Upper lobe of left lung (tissue), 4 donors: Measurements from ENCODE around the gene AIF1.

Experiments used
- POLR2A ChIP-seq, 4 donors: fragments of 450-650 bp; IDR thresholded peaks; one replicate each; pipeline ENCODE4 v1.5.1; 2016 to 2017; ENCODE audit warnings: antibody characterized with exemption in 4 of 4, mild to moderate bottlenecking in 2 of 4
- POLR2AphosphoS5 ChIP-seq, 2 donors: sonication (generic); formaldehyde crosslinking; IDR thresholded peaks; one replicate each; pipeline ENCODE4 v1.5.1; 2017; ENCODE audit warnings: antibody characterized with exemption in 2 of 2
- TF ChIP-seq, protein P1 (sequence below), 6 experiments: fragments of 450-650 bp in 4 of 6; fragments of 200-600 bp in 2 of 6; sonication (generic) in 2 of 6; IDR thresholded peaks; one replicate each; pipeline ENCODE4 v1.5.1; 2016 to 2019; ENCODE audit warnings: antibody characterized with exemption in 6 of 6

DNA sequence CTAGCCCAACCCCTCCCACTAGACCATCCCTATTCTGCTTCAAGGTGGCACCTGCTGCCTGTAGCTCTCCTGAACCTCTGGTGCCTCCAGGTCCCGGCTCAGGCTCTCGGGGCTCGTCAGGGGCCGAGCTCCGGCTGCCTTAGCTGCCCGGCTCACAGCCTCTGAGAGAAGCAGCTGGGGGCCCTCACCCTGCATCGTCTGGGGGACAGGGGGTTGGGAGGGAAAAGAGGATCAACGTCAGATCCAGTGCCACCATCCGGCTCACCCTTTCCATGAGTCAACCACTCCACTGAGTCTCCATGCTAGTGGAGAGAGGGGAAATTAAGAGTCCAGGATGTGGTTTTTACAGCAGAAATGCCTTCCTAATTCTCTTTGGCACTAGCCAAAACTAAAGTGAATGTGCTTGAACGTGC, 24.4 kb downstream of the AIF1 start:
- TF ChIP-seq POLR2AphosphoS5 (IDR thresholded peaks at IDR 0.05) (no peak), POLR2A (IDR thresholded peaks at IDR 0.05) (no peak)
- TF ChIP-seq, protein P1, sequence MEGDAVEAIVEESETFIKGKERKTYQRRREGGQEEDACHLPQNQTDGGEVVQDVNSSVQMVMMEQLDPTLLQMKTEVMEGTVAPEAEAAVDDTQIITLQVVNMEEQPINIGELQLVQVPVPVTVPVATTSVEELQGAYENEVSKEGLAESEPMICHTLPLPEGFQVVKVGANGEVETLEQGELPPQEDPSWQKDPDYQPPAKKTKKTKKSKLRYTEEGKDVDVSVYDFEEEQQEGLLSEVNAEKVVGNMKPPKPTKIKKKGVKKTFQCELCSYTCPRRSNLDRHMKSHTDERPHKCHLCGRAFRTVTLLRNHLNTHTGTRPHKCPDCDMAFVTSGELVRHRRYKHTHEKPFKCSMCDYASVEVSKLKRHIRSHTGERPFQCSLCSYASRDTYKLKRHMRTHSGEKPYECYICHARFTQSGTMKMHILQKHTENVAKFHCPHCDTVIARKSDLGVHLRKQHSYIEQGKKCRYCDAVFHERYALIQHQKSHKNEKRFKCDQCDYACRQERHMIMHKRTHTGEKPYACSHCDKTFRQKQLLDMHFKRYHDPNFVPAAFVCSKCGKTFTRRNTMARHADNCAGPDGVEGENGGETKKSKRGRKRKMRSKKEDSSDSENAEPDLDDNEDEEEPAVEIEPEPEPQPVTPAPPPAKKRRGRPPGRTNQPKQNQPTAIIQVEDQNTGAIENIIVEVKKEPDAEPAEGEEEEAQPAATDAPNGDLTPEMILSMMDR (IDR thresholded peaks at IDR 0.05) = no peak
